Heart right ventricle (tissue), 16 donors: ENCODE results near the gene RNF208. TPM values are rescaled to one million over a fixed set of nuclear protein-coding genes. Genes with fewer than 3 reads are reported as not detected.

Source experiments
- ATAC-seq, 8 donors: fragments of 200-7000 bp; cut with Tn5 transposase; one replicate each; pipeline ENCODE4 v1.9.1; 2020; ENCODE audit warnings: mild to moderate bottlenecking in 8 of 8, moderate library complexity in 8 of 8, moderate number of reproducible peaks in 1 of 8
- DNase-seq, 2 donors: peaks; one replicate each; pipeline ENCODE4 v3.0.0-alpha.2; 2020
- H3K27ac ChIP-seq, 10 donors: fragments of 200-600 bp; sonication (generic) in 2 of 10; one replicate each; pipeline versions ENCODE4 v1.5.0 to v1.8.0; 2020 to 2022; ENCODE audit warnings: mild to moderate bottlenecking in 3 of 10
- H3K27me3 ChIP-seq, 7 donors: fragments of 200-600 bp; one replicate each; pipeline ENCODE4 v1.8.0; 2021 to 2022; ENCODE audit warnings: mild to moderate bottlenecking in 2 of 7
- H3K36me3 ChIP-seq, 9 donors: fragments of 200-600 bp; sonication (generic) in 1 of 9; one replicate each; pipeline versions ENCODE4 v1.5.0 to v1.8.0; 2020 to 2022; ENCODE audit warnings: mild to moderate bottlenecking in 2 of 9
- H3K4me1 ChIP-seq, 9 donors: fragments of 200-600 bp; sonication (generic) in 1 of 9; one replicate each; pipeline versions ENCODE4 v1.5.0 to v1.8.0; 2020 to 2022; ENCODE audit warnings: mild to moderate bottlenecking in 4 of 9
- H3K4me3 ChIP-seq, 10 donors: fragments of 200-600 bp; sonication (generic) in 2 of 10; one replicate each; pipeline versions ENCODE4 v1.5.0 to v1.8.0; 2020 to 2022; ENCODE audit warnings: mild to moderate bottlenecking in 7 of 10, moderate library complexity in 2 of 10
- H3K9me3 ChIP-seq, 11 donors: fragments of 200-600 bp in 10 of 11; sonication (generic) in 2 of 11; one replicate each; pipeline versions ENCODE4 v1.5.0 to v1.8.0; 2013 to 2022; ENCODE audit warnings: mild to moderate bottlenecking in 2 of 11, control low read depth in 1 of 11, moderate library complexity in 1 of 11
- CTCF ChIP-seq, 9 donors: fragments of 200-600 bp; sonication (generic) in 2 of 9; IDR thresholded peaks; one replicate each; pipeline versions ENCODE4 v1.5.0 to v1.8.0; 2021 to 2022; ENCODE audit warnings: antibody characterized with exemption in 9 of 9, mild to moderate bottlenecking in 5 of 9, moderate library complexity in 1 of 9
- WGBS, 2 donors: extraction: QIAGEN DNeasy Blood & Tissue Kit; methylation state at CpG; one replicate each; pipeline ENCODE4 v1.1.7; 2013; ENCODE audit warnings: inconsistent platforms in 1 of 2; 5-methylcytosine and 5-hydroxymethylcytosine counted together
- intact Hi-C, 10 donors: fragments of 100-400 bp; cut with DNase I; formaldehyde crosslinking; loops; one replicate each; pipeline versions ENCODE4 v1.11.1 to v1.14.2; 2022
- polyA plus RNA-seq, 2 donors: library from polyadenylated mRNA; stranded (reverse); fragments of 200-250 nt; gene quantifications; one replicate each; pipeline ENCODE4 v1.2.3, GENCODE V29; 2013
- total RNA-seq, 10 donors: library from RNA; stranded (reverse); fragmentation: NEBNext Ultra II Directional in 3 of 10; extraction: Animal tissue kit (Norgen Biotek cat#: 25700) in 3 of 10; gene quantifications; one replicate each; pipeline versions ENCODE4 v1.2.1 to v1.2.4, GENCODE V29; 2021 to 2023
- donor health status: Arrhythmogenic right ventricular cardiomyopathy.
- donor health status: ischemic (EF 13 %, LVEDD 7.1; RV severe dilation, severe dysfunction).
- donor health status: healthy with polysubstance abuse.
- donor health status: DM: no; HTN: yes; CAD: no.
- donor health status: DM: no; HTN: no; CAD: no.
- donor health status: ischemic (EF 25% LVEDD 6.9; RV normal size, moderate dysfunction).
- donor health status: ischemic (EF 25% LVEDD 5.7; RV mildly dilated, moderate dysfunction).
- donor health status: healthy.
- donor health status: DM: yes; HTN: yes; CAD: no.
- donor health status: Ischemic cardiomyopathy.
- donor health status: ischemic (EF 35%, LVEDD 5.7; RV mildly dilated, moderate dysfunction).
- donor health status: nonischemic (EF 11% LVEDD 7.7; RV severe dilation, severe dysfunction).
- donor health status: DM: yes; HTN: yes; CAD: no.
- donor health status: PGD.
- donor health status: ischemic (EF 29% LVEDD 5.4; RV normal size, mild dysfunction).
- donor health status: nonischemic (EF 23%, LVEDD 6.1; RV moderate dilation, normal function).

RNF208 gene
- total and polyA plus RNA-seq, 12 donors, result 14.2 to 83.8 (median 24.1) TPM

DNA sequence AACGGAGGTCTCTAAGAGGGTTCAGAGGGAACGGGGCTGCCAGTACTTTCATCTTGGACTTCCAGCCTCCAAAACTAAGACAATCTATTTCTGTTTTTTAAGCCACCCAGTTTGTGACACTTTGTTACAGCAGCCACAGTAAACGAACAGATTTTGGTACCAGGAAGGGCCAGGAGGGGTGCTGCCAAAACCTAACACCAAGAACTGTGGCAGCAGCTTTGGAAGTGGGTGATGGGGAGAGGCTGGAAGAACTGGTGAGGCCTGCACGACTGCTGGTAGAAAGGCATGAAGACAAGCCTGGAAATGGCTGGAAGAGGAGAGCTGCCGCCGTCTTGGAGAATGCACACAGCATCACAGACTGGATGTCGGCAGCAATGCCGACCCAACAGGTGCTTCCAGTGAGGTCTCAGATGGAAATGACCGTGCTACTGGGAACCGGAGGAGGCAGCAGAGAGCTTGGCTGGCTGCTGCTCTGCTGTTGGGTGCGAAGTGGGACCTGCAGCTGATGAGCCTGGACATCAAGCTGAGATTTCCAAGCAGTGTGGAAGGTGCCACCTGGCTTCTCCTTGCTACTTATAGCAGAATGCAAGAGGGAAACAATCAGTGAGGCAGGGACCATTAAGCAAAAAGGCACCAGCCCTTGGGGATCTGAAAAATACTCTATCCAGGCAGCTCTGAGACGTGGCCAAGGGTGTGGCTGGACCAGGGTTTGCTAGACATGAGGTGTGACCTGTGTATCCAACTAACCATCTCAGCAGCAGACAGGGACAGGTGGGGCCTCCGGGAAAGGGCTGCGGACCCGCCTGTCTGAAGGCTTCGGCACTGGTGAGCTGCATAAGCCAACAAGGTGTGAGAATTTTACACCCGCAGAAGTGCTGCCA, 45.5 kb downstream of the RNF208 start:
- H3K9me3 ChIP-seq, result no peaks in the 10 kb centered on the region
- peaks cover 4 to 47% (median 23%) of the 10 kb centered on the region in 9 donors for H3K36me3 ChIP-seq
- ATAC-seq, result peak in 2 of 8 donors; percentile 25 to 45
- no peak for DNase-seq
- peaks cover 0 to 11% (median 0%) of the 10 kb centered on the region in 9 donors for H3K4me1 ChIP-seq
- intact Hi-C loops, result loop anchor here in 1 of 10 donors (5.0 kb wide), 1 partner anchor 34 kb away; no protein-coding TSS in a partner anchor
- peaks cover 0 to 36% (median 3%) of the 10 kb centered on the region in 7 donors for H3K27me3 ChIP-seq
- no peak overlapping the region for H3K4me3 ChIP-seq
- peak in 8 of 9 donors; percentile 23 to 57 (median 44) for TF ChIP-seq CTCF (IDR thresholded peaks at IDR 0.05)
- H3K27ac ChIP-seq, result no peak overlapping the region
- WGBS, 2 donors, result 57 to 59% methylated on average over 17 of the region's 17 CpGs

DNA sequence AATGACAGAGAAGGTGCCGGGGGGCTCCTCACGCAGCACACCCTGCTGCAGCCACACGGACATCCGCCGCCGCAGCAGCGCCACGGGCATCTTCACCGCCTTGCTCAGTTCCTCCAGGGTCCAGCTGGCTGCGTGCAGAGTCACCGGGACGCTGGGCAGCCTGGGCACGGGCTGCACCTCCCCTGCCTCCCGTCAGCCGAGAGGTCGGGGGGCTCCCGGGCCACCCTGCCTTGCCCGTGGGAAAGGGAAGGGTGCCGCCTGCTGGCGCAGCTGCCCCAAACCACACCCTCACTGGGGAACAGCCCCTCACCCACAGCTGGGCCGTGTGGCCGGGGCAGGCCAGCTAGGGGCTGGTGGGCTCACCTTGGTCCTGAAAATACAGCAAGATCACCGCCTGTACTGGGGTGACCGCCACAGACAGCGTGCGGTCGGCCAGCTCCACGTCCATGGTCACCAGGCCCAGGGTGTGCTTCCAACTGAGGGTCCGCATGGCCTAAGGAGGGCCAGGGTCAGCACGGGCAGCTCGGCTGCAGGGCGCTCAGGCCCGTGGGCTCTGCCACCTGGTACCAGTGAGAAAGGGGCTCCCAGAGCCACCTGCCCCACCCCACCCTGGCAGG, 46.6 kb downstream of the RNF208 start:
- 40 to 42% methylated on average over 33 of the region's 33 CpGs for WGBS, 2 donors
- Histone ChIP-seq H3K36me3 (peaks cover 2 to 36% (median 13%) of the 10 kb centered on the region in 9 donors), H3K27me3 (peaks cover 0 to 46% (median 12%) of the 10 kb centered on the region in 7 donors), H3K4me1 (peaks cover 0 to 11% (median 0%) of the 10 kb centered on the region in 9 donors), H3K27ac (no peak overlapping the region), H3K4me3 (no peak overlapping the region), H3K9me3 (no peaks in the 10 kb centered on the region)
- ATAC-seq, result peak in 3 of 8 donors; percentile 7 to 35 (median 14)
- TF ChIP-seq CTCF (IDR thresholded peaks at IDR 0.05), result peak in 5 of 9 donors; percentile 4 to 23 (median 8)
- intact Hi-C loops, result loop anchor here in 1 of 10 donors (5.0 kb wide), 1 partner anchor 33 kb away; no protein-coding TSS in a partner anchor
- no peak for DNase-seq

- peaks cover 0 to 13% (median 2%) of the 10 kb centered on the region in 9 donors for H3K4me1 ChIP-seq
- no peak for TF ChIP-seq CTCF (IDR thresholded peaks at IDR 0.05)
- intact Hi-C loops, result loop anchor here in 2 of 10 donors (5.0 kb wide), 2 partner anchors 33 to 38 kb away; partner anchors contain the start of gene GRIN1 (in 1 of the 2)
- ATAC-seq (peak in 1 of 8 donors; percentile 8), DNase-seq (no peak)
- 45 to 48% methylated on average over 26 to 34 of the region's 34 CpGs for WGBS, 2 donors
- H3K27me3 ChIP-seq, result peaks cover 0 to 52% (median 18%) of the 10 kb centered on the region in 7 donors
- no peak overlapping the region for H3K27ac ChIP-seq
- H3K4me3 ChIP-seq, result no peak overlapping the region
- peaks cover 0 to 30% (median 7%) of the 10 kb centered on the region in 9 donors for H3K36me3 ChIP-seq
- H3K9me3 ChIP-seq, result no peaks in the 10 kb centered on the region
Measured at GRCh38 chr9:137174722-137175293, 47.2 kb downstream of the RNF208 start.
